Adrenal gland (tissue), 19 donors: Measurements from ENCODE around the gene FAM83C. TPM values are rescaled to one million over a fixed set of nuclear protein-coding genes. Genes with fewer than 3 reads are reported as not detected.

Source experiments
- DNase-seq, 7 donors: peaks; one replicate each; pipeline ENCODE4 v3.0.0-alpha.2; 2019 to 2020
- H3K27ac ChIP-seq, 5 donors: fragments of 200-600 bp; sonication (generic) in 4 of 5; 1 replicate in 3 of 5; 2 replicates in 2 of 5; pipeline versions ENCODE4 v1.5.1 to v1.8.0; 2016 to 2020; ENCODE audit warnings: mild to moderate bottlenecking in 1 of 5
- H3K27me3 ChIP-seq: fragments of 200-600 bp; 2 replicates; pipeline ENCODE4 v1.8.0; 2021
- H3K36me3 ChIP-seq, 2 donors: fragments of 200-600 bp; replicated peaks in 1 of 2; 1 replicate in 1 of 2; 2 replicates in 1 of 2; pipeline versions ENCODE4 v1.5.1 to v1.8.0; 2018 to 2022
- H3K4me1 ChIP-seq, 2 donors: fragments of 200-600 bp; replicated peaks in 1 of 2; 1 replicate in 1 of 2; 2 replicates in 1 of 2; pipeline versions ENCODE4 v1.5.1 to v1.8.0; 2018 to 2021
- H3K4me3 ChIP-seq, 4 donors: fragments of 200-600 bp; sonication (generic) in 3 of 4; one replicate each; pipeline ENCODE4 v1.5.1; 2016 to 2018
- H3K9me3 ChIP-seq, 3 donors: fragments of 200-600 bp; sonication (generic) in 1 of 3; replicated peaks in 1 of 3; 1 replicate in 2 of 3; 2 replicates in 1 of 3; pipeline versions ENCODE4 v1.5.1 to v1.8.0; 2016 to 2021
- POLR2A ChIP-seq, 2 donors: fragments of 450-650 bp; IDR thresholded peaks; one replicate each; pipeline ENCODE4 v1.6.1; 2017; ENCODE audit warnings: antibody characterized with exemption in 2 of 2, mild to moderate bottlenecking in 2 of 2, moderate library complexity in 1 of 2
- WGBS, 4 donors: extraction: QIAGEN DNeasy Blood & Tissue Kit in 2 of 4; methylation state at CpG; one replicate each; pipeline versions ENCODE4 v1.1.5 to v1.1.7; 2013 to 2017; 5-methylcytosine and 5-hydroxymethylcytosine counted together
- intact Hi-C, 2 donors: fragments of 100-400 bp; cut with DNase I; formaldehyde crosslinking; loops; one replicate each; pipeline versions ENCODE4 v1.14.1 to v1.15.0; 2022 to 2023
- long read RNA-seq, 10 donors: library from polyadenylated mRNA in 3 of 10; unstranded in 2 of 10; stranded (forward) in 1 of 10; transcript quantifications; one replicate each; pipeline ENCODE4 v2.0.0 and lab custom pipeline, GENCODE V29; 2021 to 2026
- polyA plus RNA-seq, 3 donors: library from polyadenylated mRNA; stranded (reverse); fragments of 200-250 nt in 2 of 3; fragments of 350-450 nt in 1 of 3; fragmentation: Illumina TruSeq in 1 of 3; extraction: RNeasy Lipid Tissue Mini Kit (QIAGEN cat#74804) in 1 of 3; gene quantifications; one replicate each; pipeline ENCODE4 v1.2.3, GENCODE V29; 2013 to 2014
- total RNA-seq, 9 donors: library from RNA; depleted of rRNA in 4 of 9; stranded (reverse); fragments of >200 nt in 4 of 9; fragments of 120-200 nt in 1 of 9; fragmentation: NEBNext Ultra II Directional in 1 of 9; extraction: Animal tissue kit (Norgen Biotek cat#: 25700) in 1 of 9; gene quantifications; one replicate each; pipeline versions ENCODE4 v1.1.0 to v1.2.4, GENCODE V29; 2013 to 2023
- TF ChIP-seq, protein P1 (sequence below), 6 experiments: fragments of 450-650 bp in 4 of 6; fragments of 200-600 bp in 2 of 6; sonication (generic) in 1 of 6; IDR thresholded peaks; 1 replicate in 5 of 6; 2 replicates in 1 of 6; pipeline versions ENCODE4 v1.5.1 to v1.8.0; 2016 to 2021; ENCODE audit warnings: antibody characterized with exemption in 6 of 6, mild to moderate bottlenecking in 2 of 6, moderate library complexity in 1 of 6
- donor health status: healthy with polysubstance abuse.
- donor health status: Bipolar disorder and iron deficiency.
- donor health status: DM: yes; HTN: yes; CAD: no.
- donor health status: DM: no; HTN: no; CAD: no.
- donor health status: DM: no; HTN: no; CAD: no.
- donor health status: DM: yes; HTN: yes; CAD: no.

Gene FAM83C
- total RNA-seq, result under 1 TPM in 1 of 9 donors, not detected in 8; 0.11 TPM
- polyA plus RNA-seq, result under 1 TPM in 1 of 3 donors, not detected in 2; 0.03 TPM
- long read RNA-seq, donor 1, result 0 reads
- long read RNA-seq, donor 2, result 0 reads
- long read RNA-seq, donor 3, result 0 reads
- long read RNA-seq, donor 4, result 0 reads
- long read RNA-seq, donor 5, result 0 reads
- long read RNA-seq, donor 6, result 0 reads
- long read RNA-seq, donor 7, result 0 reads
- long read RNA-seq, donor 8, result 0 reads
- long read RNA-seq, donor 9, result 0 reads
- long read RNA-seq, donor 10, result 0 reads

- no peaks in the 10 kb centered on the region for H3K9me3 ChIP-seq
- no peak for DNase-seq
- H3K4me1 ChIP-seq, result no peaks in the 10 kb centered on the region
- TF ChIP-seq, protein P1, sequence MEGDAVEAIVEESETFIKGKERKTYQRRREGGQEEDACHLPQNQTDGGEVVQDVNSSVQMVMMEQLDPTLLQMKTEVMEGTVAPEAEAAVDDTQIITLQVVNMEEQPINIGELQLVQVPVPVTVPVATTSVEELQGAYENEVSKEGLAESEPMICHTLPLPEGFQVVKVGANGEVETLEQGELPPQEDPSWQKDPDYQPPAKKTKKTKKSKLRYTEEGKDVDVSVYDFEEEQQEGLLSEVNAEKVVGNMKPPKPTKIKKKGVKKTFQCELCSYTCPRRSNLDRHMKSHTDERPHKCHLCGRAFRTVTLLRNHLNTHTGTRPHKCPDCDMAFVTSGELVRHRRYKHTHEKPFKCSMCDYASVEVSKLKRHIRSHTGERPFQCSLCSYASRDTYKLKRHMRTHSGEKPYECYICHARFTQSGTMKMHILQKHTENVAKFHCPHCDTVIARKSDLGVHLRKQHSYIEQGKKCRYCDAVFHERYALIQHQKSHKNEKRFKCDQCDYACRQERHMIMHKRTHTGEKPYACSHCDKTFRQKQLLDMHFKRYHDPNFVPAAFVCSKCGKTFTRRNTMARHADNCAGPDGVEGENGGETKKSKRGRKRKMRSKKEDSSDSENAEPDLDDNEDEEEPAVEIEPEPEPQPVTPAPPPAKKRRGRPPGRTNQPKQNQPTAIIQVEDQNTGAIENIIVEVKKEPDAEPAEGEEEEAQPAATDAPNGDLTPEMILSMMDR (IDR thresholded peaks at IDR 0.05), result no peak
- no peak for TF ChIP-seq POLR2A (IDR thresholded peaks at IDR 0.05)
- intact Hi-C loops, result no loop called here
- no peak within 1 kb of the TSS for H3K27ac ChIP-seq
- no peaks in the 10 kb centered on the region for H3K36me3 ChIP-seq
- 76 to 90% (median 87%) methylated on average over 4 to 40 of the region's 40 CpGs for WGBS, 4 donors
- H3K4me3 ChIP-seq, result no peak within 1 kb of the TSS
- no peaks in the 10 kb centered on the region for H3K27me3 ChIP-seq
Measured at GRCh38 chr20:35291654-35292503, at the start of gene FAM83C. Gene FAM83C (minus strand): TSS chr20:35292425. CDS start chr20:35292304, 121 bp downstream.

GRCh38 chr20:35341366-35342028, 49.3 kb upstream of the FAM83C start:
- H3K9me3 ChIP-seq, result no peaks in the 10 kb centered on the region
- no peak for TF ChIP-seq POLR2A (IDR thresholded peaks at IDR 0.05)
- TF ChIP-seq, protein P1 (IDR thresholded peaks at IDR 0.05), result no peak
- no peak overlapping the region for H3K27ac ChIP-seq
- peaks cover 0 to 10% of the 10 kb centered on the region in 2 donors for H3K4me1 ChIP-seq
- peaks cover 0 to 18% of the 10 kb centered on the region in 2 donors for H3K36me3 ChIP-seq
- no peaks in the 10 kb centered on the region for H3K27me3 ChIP-seq
- H3K4me3 ChIP-seq, result no peak overlapping the region
- intact Hi-C loops, result no loop called here
- no peak for DNase-seq
- 81 to 89% (median 83%) methylated on average over 4 of the region's 4 CpGs for WGBS, 4 donors

- no peak for DNase-seq
- Histone ChIP-seq H3K27ac (no peak overlapping the region), H3K36me3 (peaks cover 0 to 7% of the 10 kb centered on the region in 2 donors), H3K4me1 (peaks cover 0 to 10% of the 10 kb centered on the region in 2 donors), H3K9me3 (no peaks in the 10 kb centered on the region), H3K27me3 (no peaks in the 10 kb centered on the region), H3K4me3 (no peak overlapping the region)
- WGBS, 4 donors, result 95 to 98% (median 97%) methylated on average over 2 of the region's 2 CpGs
- intact Hi-C loops, result no loop called here
- no peak for TF ChIP-seq POLR2A (IDR thresholded peaks at IDR 0.05)
- TF ChIP-seq, protein P1 (IDR thresholded peaks at IDR 0.05), result no peak
Measured at GRCh38 chr20:35340436-35340835, 48.2 kb upstream of the FAM83C start.

DNA sequence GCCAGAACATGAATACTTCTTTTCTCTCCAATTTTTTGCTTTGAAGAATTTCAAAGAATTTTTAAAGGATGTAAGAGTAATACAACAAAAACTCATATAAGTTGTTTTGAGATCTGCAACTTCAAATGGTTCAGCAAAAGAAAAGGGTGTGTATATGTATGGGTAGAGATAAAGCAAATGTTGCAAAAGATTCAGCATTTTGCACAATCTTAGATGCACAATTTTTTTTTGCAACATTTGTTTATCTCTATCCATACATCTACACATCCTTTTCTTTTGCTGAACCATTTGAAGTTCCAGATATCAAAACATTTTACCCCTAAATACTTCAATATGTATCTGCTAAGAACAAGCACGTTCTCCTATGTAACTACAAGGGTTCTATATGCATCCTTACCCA, 47.4 kb upstream of the FAM83C start:
- no peak for TF ChIP-seq POLR2A (IDR thresholded peaks at IDR 0.05)
- TF ChIP-seq, protein P1 (IDR thresholded peaks at IDR 0.05), result no peak
- H3K4me1 ChIP-seq, result peaks cover 0 to 9% of the 10 kb centered on the region in 2 donors
- WGBS, 4 donors, result 90 to 100% (median 96%) methylated on average over 1 of the region's 1 CpG
- no peaks in the 10 kb centered on the region for H3K9me3 ChIP-seq
- intact Hi-C loops, result no loop called here
- peaks cover 0 to 6% of the 10 kb centered on the region in 2 donors for H3K36me3 ChIP-seq
- no peaks in the 10 kb centered on the region for H3K27me3 ChIP-seq
- H3K27ac ChIP-seq, result no peak overlapping the region
- no peak overlapping the region for H3K4me3 ChIP-seq
- DNase-seq, result no peak
